ENCODE data around the gene ZDHHC9.
"Not testable (repeated sequence)": the region's sequence is repeated elsewhere in the genome, so short reads cannot be mapped to it uniquely, and the experiment has no call there.

Gene ZDHHC9

GRCh38 chrX:129843459-129844306, at the start of gene ZDHHC9:
ZDHHC9 (minus strand) TSS chrX:129843886; CDS start chrX:129841945, 1,941 bp downstream.
- no peak for TF ChIP-seq CTCF (IDR thresholded peaks at IDR 0.05; ENCODE audit: insufficient read depth, low read length, poor library complexity, severe bottlenecking)
- DNase-seq (ENCODE audit: extremely low read depth, insufficient read length): peak; percentile 89
- Histone ChIP-seq H3K27me3 (replicated peaks; ENCODE audit: control insufficient read depth, insufficient read depth, low read length) (no peaks in the 10 kb centered on the region), H3K4me3 (replicated peaks; ENCODE audit: low read depth, low read length) (peak within 1 kb of the TSS; percentile 74), H3K36me3 (ENCODE audit: control insufficient read depth, insufficient read depth, low read length) (no peaks in the 10 kb centered on the region)

- Histone ChIP-seq H3K27me3 (replicated peaks; ENCODE audit: control insufficient read depth, insufficient read depth, low read length) (no peaks in the 10 kb centered on the region; the same call in 1 of the 2 replicates), H3K4me3 (replicated peaks; ENCODE audit: low read depth, low read length) (no peak overlapping the region), H3K36me3 (ENCODE audit: control insufficient read depth, insufficient read depth, low read length) (no peaks in the 10 kb centered on the region)
- no peak for TF ChIP-seq CTCF (IDR thresholded peaks at IDR 0.05; ENCODE audit: insufficient read depth, low read length, poor library complexity, severe bottlenecking)
- DNase-seq (ENCODE audit: extremely low read depth, insufficient read length): no peak
These were observed 33.7 kb upstream of the ZDHHC9 start for GRCh38 chrX:129877401-129877800.

GRCh38 chrX:129876771-129877305, 33.2 kb upstream of the ZDHHC9 start:
- H3K27me3 ChIP-seq (replicated peaks; ENCODE audit: control insufficient read depth, insufficient read depth, low read length): no peaks in the 10 kb centered on the region; the same call in 1 of the 2 replicates

GRCh38 chrX:129875669-129876068, 32.0 kb upstream of the ZDHHC9 start:
- H3K36me3 ChIP-seq (ENCODE audit: control insufficient read depth, insufficient read depth, low read length): no peaks in the 10 kb centered on the region
- H3K4me3 ChIP-seq (replicated peaks; ENCODE audit: low read depth, low read length): no peak overlapping the region
- no peak for DNase-seq (ENCODE audit: extremely low read depth, insufficient read length)
- no peak for TF ChIP-seq CTCF (IDR thresholded peaks at IDR 0.05; ENCODE audit: insufficient read depth, low read length, poor library complexity, severe bottlenecking)
- no peaks in the 10 kb centered on the region; the same call in 1 of the 2 replicates for H3K27me3 ChIP-seq (replicated peaks; ENCODE audit: control insufficient read depth, insufficient read depth, low read length)

More at GRCh38 chrX:129876771-129877305, 33.2 kb upstream of the ZDHHC9 start:
- DNase-seq (ENCODE audit: extremely low read depth, insufficient read length): no peak
- TF ChIP-seq CTCF (IDR thresholded peaks at IDR 0.05; ENCODE audit: insufficient read depth, low read length, poor library complexity, severe bottlenecking): no peak
- H3K4me3 ChIP-seq (replicated peaks; ENCODE audit: low read depth, low read length): no peak overlapping the region
- H3K36me3 ChIP-seq (ENCODE audit: control insufficient read depth, insufficient read depth, low read length): no peaks in the 10 kb centered on the region

DNA sequence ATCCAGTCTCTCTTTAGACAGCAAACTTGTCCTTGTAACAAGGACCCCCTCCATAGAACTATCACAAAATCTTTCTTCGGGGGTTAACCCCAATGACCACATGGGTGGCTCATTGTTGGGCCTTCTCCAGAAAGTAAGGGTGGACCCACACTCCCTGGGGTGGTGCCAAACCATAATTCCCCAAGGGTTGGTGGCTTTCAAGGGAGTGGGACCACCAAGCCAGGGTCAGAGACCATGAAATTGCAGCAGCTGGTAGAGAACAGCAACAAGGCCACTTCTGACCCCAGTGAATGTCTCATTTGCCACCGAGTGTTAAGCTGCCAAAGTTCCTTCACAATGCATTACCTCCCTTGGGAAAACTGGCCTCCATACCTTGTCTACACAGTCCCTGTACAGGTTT, 28.8 kb upstream of the ZDHHC9 start:
- H3K36me3 ChIP-seq (ENCODE audit: control insufficient read depth, insufficient read depth, low read length): no peaks in the 10 kb centered on the region
- H3K27me3 ChIP-seq (replicated peaks; ENCODE audit: control insufficient read depth, insufficient read depth, low read length): no peaks in the 10 kb centered on the region; the same call in 1 of the 2 replicates
- H3K4me3 ChIP-seq (replicated peaks; ENCODE audit: low read depth, low read length): no peak overlapping the region
- no peak for TF ChIP-seq CTCF (IDR thresholded peaks at IDR 0.05; ENCODE audit: insufficient read depth, low read length, poor library complexity, severe bottlenecking)
- DNase-seq (ENCODE audit: extremely low read depth, insufficient read length): no peak

DNA sequence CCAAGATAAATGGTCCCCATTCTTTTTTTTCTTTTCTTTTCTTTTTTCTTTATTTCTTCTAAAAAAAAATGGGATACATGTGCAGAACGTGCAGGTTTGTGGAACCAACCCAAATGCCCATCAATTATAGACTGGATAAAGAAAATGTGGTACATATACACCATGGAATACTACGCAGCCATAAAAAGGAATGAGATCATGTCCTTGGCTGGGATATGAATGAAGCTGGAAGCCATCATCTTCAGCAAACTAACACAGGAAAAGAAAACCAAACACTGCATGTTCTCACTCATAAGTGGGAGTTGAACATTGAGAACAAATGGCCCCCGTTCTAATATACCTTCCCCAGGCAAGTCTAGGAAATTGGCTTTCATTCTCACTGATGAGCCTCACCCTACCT, 22.6 kb upstream of the ZDHHC9 start:
- H3K27me3 ChIP-seq (replicated peaks; ENCODE audit: control insufficient read depth, insufficient read depth, low read length); H3K36me3 ChIP-seq (ENCODE audit: control insufficient read depth, insufficient read depth, low read length); DNase-seq (ENCODE audit: extremely low read depth, insufficient read length): not testable (repeated sequence)

GRCh38 chrX:129859134-129859533, 15.4 kb upstream of the ZDHHC9 start:
- not testable (repeated sequence) for H3K36me3 ChIP-seq (ENCODE audit: control insufficient read depth, insufficient read depth, low read length); DNase-seq (ENCODE audit: extremely low read depth, insufficient read length); H3K4me3 ChIP-seq (replicated peaks; ENCODE audit: low read depth, low read length); H3K27me3 ChIP-seq (replicated peaks; ENCODE audit: control insufficient read depth, insufficient read depth, low read length)

More for the DNA sequence above, 22.6 kb upstream of the ZDHHC9 start:
- H3K4me3 ChIP-seq (replicated peaks; ENCODE audit: low read depth, low read length): not testable (repeated sequence)

DNA sequence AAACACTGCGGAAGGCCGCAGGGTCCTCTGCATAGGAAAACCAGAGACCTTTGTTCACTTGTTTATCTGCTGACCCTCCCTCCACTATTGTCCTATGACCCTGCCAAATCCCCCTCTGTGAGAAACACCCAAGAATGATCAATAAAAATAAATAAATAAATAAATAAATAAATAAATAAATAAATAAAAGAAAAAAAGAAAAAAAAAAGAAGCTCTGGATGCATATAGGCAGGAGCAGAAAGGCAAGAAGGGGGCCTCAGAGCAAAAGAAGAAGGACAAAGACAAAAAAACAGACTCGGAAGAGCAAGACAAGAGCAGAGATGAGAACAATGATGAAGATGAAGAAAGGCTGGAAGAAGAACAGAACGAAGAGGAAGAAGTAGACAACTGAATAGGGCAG, 8.1 kb upstream of the ZDHHC9 start:
- not testable (repeated sequence) for H3K27me3 ChIP-seq (replicated peaks; ENCODE audit: control insufficient read depth, insufficient read depth, low read length); H3K4me3 ChIP-seq (replicated peaks; ENCODE audit: low read depth, low read length); H3K36me3 ChIP-seq (ENCODE audit: control insufficient read depth, insufficient read depth, low read length); DNase-seq (ENCODE audit: extremely low read depth, insufficient read length)

All from GM06990 (cell line).